Ureter (tissue), 1 donor: ENCODE results near the gene RPL29. TPM values are rescaled to one million over a fixed set of nuclear protein-coding genes. Genes with fewer than 3 reads are reported as not detected.
A peak's percentile ranks its signal among the peaks of the same experiment; 100 is the strongest.

ENCODE experiments used
- DNase-seq: peaks from one replicate; pipeline ENCODE4 v3.0.0-alpha.2; 2020; ENCODE audit warnings: low spot score
- total RNA-seq: library from RNA; stranded (reverse); gene quantifications from one replicate; pipeline ENCODE4 v1.2.4, GENCODE V29; 2023
- donor health status: DM: yes; HTN: yes; CAD: no.

RPL29 gene
- total RNA-seq, 1 donor from 2014 or later, result 1,577 TPM

GRCh38 chr3:52025453-52025852 lies 29.8 kb upstream of the RPL29 start:
- DNase-seq, result no peak

GRCh38 chr3:52024765-52025452 lies 29.2 kb upstream of the RPL29 start:
- DNase-seq, result no peak

- no peak for DNase-seq
These were observed 28.4 kb upstream of the RPL29 start for GRCh38 chr3:52023860-52024764.

- no peak for DNase-seq
These were observed 27.5 kb upstream of the RPL29 start for GRCh38 chr3:52023101-52023770.

- DNase-seq, result no peak
These were observed 26.8 kb upstream of the RPL29 start for GRCh38 chr3:52022323-52023100.

GRCh38 chr3:52021489-52022268 lies 26.0 kb upstream of the RPL29 start:
- DNase-seq, result no peak

- no peak for DNase-seq
These were observed 25.1 kb upstream of the RPL29 start for GRCh38 chr3:52020796-52021195.

- peak; percentile 71 for DNase-seq
These were observed 23.8 kb upstream of the RPL29 start for GRCh38 chr3:52019352-52020080.

GRCh38 chr3:52018319-52019000 lies 22.8 kb upstream of the RPL29 start:
- no peak for DNase-seq

- DNase-seq, result no peak
These were observed 21.9 kb upstream of the RPL29 start for GRCh38 chr3:52017586-52017985.

- DNase-seq, result no peak
These were observed 19.9 kb upstream of the RPL29 start for GRCh38 chr3:52015438-52016228.

GRCh38 chr3:52014613-52015012 lies 18.9 kb upstream of the RPL29 start:
- DNase-seq, result no peak

GRCh38 chr3:52013802-52014598 lies 18.3 kb upstream of the RPL29 start:
- DNase-seq, result no peak

GRCh38 chr3:52012699-52013098 lies 17.0 kb upstream of the RPL29 start:
- DNase-seq, result no peak

- no peak for DNase-seq
These were observed 14.7 kb upstream of the RPL29 start for GRCh38 chr3:52010431-52010830.

- no peak for DNase-seq
These were observed 11.6 kb upstream of the RPL29 start for GRCh38 chr3:52007291-52007690.

- no peak for DNase-seq
These were observed 11.1 kb upstream of the RPL29 start for GRCh38 chr3:52006820-52007133.
